Neuronal stem cell (in vitro differentiated cells): ENCODE results near the gene ORM2.

Source experiments
- DNase-seq: peaks from one replicate; pipeline ENCODE4 v3.0.0-alpha.2; 2013; ENCODE audit warnings: low spot score
- H2AFZ ChIP-seq: one replicate; pipeline ENCODE4 v1.6.1; 2013; ENCODE audit warnings: mild to moderate bottlenecking, low read length, inconsistent platforms
- H2AK5ac ChIP-seq: 2 replicates; pipeline ENCODE4 v1.6.1; 2013; ENCODE audit warnings: low read depth, mild to moderate bottlenecking, inconsistent platforms, low read length, moderate library complexity, mixed read lengths
- H2BK120ac ChIP-seq: 2 replicates; pipeline ENCODE4 v1.6.1; 2013; ENCODE audit warnings: low read depth, mild to moderate bottlenecking, inconsistent platforms, low read length, moderate library complexity, mixed read lengths
- H2BK12ac ChIP-seq: one replicate; pipeline ENCODE4 v1.6.1; 2013; ENCODE audit warnings: low read length, inconsistent platforms
- H2BK15ac ChIP-seq: 2 replicates; pipeline ENCODE4 v1.6.1; 2013; ENCODE audit warnings: mild to moderate bottlenecking, low read length, inconsistent platforms, mixed read lengths
- H2BK5ac ChIP-seq: one replicate; pipeline ENCODE4 v1.6.1; 2013; ENCODE audit warnings: inconsistent platforms, mild to moderate bottlenecking, low read length, moderate library complexity
- H3K14ac ChIP-seq: one replicate; pipeline ENCODE4 v1.6.1; 2013; ENCODE audit warnings: low read length, inconsistent platforms
- H3K18ac ChIP-seq: 2 replicates; pipeline ENCODE4 v1.6.1; 2013; ENCODE audit warnings: low read length, inconsistent platforms
- H3K23ac ChIP-seq: 2 replicates; pipeline ENCODE4 v1.6.1; 2013; ENCODE audit warnings: low read depth, mild to moderate bottlenecking, mixed read lengths, low read length, inconsistent platforms; ENCODE audit not compliant: poor library complexity
- H3K27ac ChIP-seq: replicated peaks from 3 replicates; pipeline ENCODE4 v1.5.1; 2013; ENCODE audit warnings: low read length, inconsistent platforms
- H3K27me3 ChIP-seq, 3 experiments: 2 replicates each; pipeline ENCODE4 v1.6.1; 2013; ENCODE audit warnings: low read length in 3 of 3, mild to moderate bottlenecking in 2 of 3, inconsistent platforms in 1 of 3, low read depth in 1 of 3, mixed read lengths in 1 of 3, moderate library complexity in 1 of 3; ENCODE audit not compliant: control insufficient read depth in 3 of 3, insufficient read depth in 3 of 3
- H3K36me3 ChIP-seq, 2 donors: replicated peaks in 1 of 2; 2 replicates each; pipeline ENCODE4 v1.6.1; 2013; ENCODE audit warnings: low read length in 2 of 2; ENCODE audit not compliant: control insufficient read depth in 2 of 2, insufficient read depth in 2 of 2
- H3K4ac ChIP-seq: 2 replicates; pipeline ENCODE4 v1.6.1; 2013; ENCODE audit warnings: inconsistent platforms, mild to moderate bottlenecking, low read length, moderate library complexity
- H3K4me1 ChIP-seq, 2 donors: 1 replicate in 1 of 2; 2 replicates in 1 of 2; pipeline ENCODE4 v1.6.1; 2013; ENCODE audit warnings: low read length in 2 of 2, low read depth in 1 of 2; ENCODE audit not compliant: control insufficient read depth in 2 of 2, insufficient read depth in 1 of 2
- H3K4me2 ChIP-seq: one replicate; pipeline ENCODE4 v1.6.1; 2013; ENCODE audit warnings: mild to moderate bottlenecking, low read length, inconsistent platforms; ENCODE audit not compliant: insufficient read depth, poor library complexity, severe bottlenecking
- H3K4me3 ChIP-seq, 2 donors: 2 replicates each; pipeline ENCODE4 v1.5.1; 2013; ENCODE audit warnings: low read length in 2 of 2, mild to moderate bottlenecking in 2 of 2, inconsistent platforms in 1 of 2, moderate library complexity in 1 of 2
- H3K79me1 ChIP-seq: one replicate; pipeline ENCODE4 v1.6.1; 2013; ENCODE audit warnings: low read depth, mild to moderate bottlenecking, inconsistent platforms, low read length, moderate library complexity
- H3K9ac ChIP-seq: one replicate; pipeline ENCODE4 v1.6.1; 2013; ENCODE audit warnings: mild to moderate bottlenecking, low read depth, low read length, inconsistent platforms; ENCODE audit not compliant: poor library complexity
- H3K9me3 ChIP-seq, 2 donors: replicated peaks in 1 of 2; 2 replicates each; pipeline versions ENCODE3 to v1.6.1; 2013; ENCODE audit warnings: low read length in 2 of 2, mild to moderate bottlenecking in 2 of 2, inconsistent platforms in 1 of 2, low read depth in 1 of 2, mixed read lengths in 1 of 2, moderate library complexity in 1 of 2; ENCODE audit not compliant: control insufficient read depth in 2 of 2, insufficient read depth in 1 of 2
- H4K8ac ChIP-seq: one replicate; pipeline ENCODE4 v1.6.1; 2013; ENCODE audit warnings: low read depth, mild to moderate bottlenecking, inconsistent platforms, low read length, moderate library complexity
- H4K91ac ChIP-seq: one replicate; pipeline ENCODE4 v1.6.1; 2013; ENCODE audit warnings: low read length, low read depth, mild to moderate bottlenecking, inconsistent platforms; ENCODE audit not compliant: poor library complexity
- WGBS, 2 donors: extraction: QIAGEN DNeasy Blood & Tissue Kit; methylation state at CpG; one replicate each; pipeline ENCODE4 v1.1.7; 2013; ENCODE audit warnings: missing lambda C conversion rate in 2 of 2, mixed read lengths in 1 of 2; ENCODE audit not compliant: insufficient read length in 2 of 2, insufficient replicate concordance in 1 of 2; ENCODE audit errors: extremely low coverage in 2 of 2; 5-methylcytosine and 5-hydroxymethylcytosine counted together

Gene ORM2

DNA sequence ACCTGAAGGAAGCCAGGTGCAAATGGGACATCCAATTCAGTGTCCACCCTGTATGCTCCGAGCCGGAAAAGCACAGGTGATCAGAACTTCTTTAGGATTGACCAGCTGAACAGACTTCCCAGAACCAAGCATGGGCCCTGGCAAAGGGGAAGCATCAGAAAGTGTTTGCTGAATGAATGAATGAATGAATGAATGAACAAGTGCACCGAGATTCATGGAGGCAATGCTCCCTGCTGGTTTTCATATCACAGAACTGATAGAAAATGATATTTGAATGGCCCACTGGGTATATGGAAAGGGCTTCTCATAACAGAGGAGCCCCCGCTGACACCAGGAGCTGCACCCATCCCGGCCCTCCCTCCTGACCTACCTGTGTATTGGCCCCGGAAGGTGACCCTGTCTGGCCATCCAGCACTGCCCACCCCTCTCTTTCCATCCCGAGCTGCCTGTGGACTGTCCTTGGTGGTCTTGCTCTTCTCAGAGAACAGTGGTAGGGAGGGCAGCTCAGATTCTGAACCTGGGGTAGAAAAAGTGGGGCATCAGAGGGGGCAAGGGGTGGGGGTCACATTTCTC is 15.9 kb downstream of the ORM2 start:
- Histone ChIP-seq H2BK5ac (no peak overlapping the region), H3K36me3 (peaks cover 24 to 85% of the 10 kb centered on the region in 2 donors)

DNA sequence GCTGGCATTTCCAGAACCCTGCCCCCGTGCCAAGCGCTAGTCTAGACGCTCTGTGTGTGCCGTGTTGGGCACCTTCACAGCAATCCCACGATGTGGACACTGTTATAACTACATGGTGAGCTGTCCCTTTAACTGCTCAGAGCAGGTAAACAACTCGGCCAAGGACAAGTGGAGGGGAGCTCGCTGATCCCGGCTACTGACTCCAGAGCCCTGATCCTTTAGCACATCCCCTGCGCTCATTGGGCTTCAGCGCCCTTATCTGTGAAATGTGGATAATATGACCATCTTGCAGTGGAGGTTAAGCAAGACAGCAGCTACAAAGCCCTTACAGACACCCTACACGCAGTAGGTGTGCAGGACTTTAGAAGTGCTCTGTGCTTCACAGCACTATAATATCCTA is 16.5 kb downstream of the ORM2 start:
- DNase-seq, result no peak
- no CpG with 5 or more reads among the region's 11 CpGs for WGBS, 2 donors
- no peak overlapping the region for H3K4me2 ChIP-seq

More for the DNA sequence above, 15.9 kb downstream of the ORM2 start:
- DNase-seq, result no peak
- Histone ChIP-seq H3K4me1 (peaks cover 9 to 18% of the 10 kb centered on the region in 2 donors), H3K14ac (no peak overlapping the region), H2AK5ac (no peak overlapping the region), H3K4me2 (no peak overlapping the region), H3K79me1 (no peaks in the 10 kb centered on the region), H3K23ac (no peak overlapping the region), H4K91ac (no peak overlapping the region), H2AFZ (no peak overlapping the region), H3K4ac (no peak overlapping the region), H2BK120ac (no peak overlapping the region), H4K8ac (no peak overlapping the region), H3K9me3 (no peaks in the 10 kb centered on the region), H3K27ac (no peak overlapping the region), H3K18ac (no peak overlapping the region), H3K27me3 (no peaks in the 10 kb centered on the region), H2BK12ac (no peak overlapping the region), H3K9ac (no peak overlapping the region), H2BK15ac (no peak overlapping the region), H3K4me3 (no peak overlapping the region)
- no CpG with 5 or more reads among the region's 7 CpGs for WGBS, 2 donors

DNA sequence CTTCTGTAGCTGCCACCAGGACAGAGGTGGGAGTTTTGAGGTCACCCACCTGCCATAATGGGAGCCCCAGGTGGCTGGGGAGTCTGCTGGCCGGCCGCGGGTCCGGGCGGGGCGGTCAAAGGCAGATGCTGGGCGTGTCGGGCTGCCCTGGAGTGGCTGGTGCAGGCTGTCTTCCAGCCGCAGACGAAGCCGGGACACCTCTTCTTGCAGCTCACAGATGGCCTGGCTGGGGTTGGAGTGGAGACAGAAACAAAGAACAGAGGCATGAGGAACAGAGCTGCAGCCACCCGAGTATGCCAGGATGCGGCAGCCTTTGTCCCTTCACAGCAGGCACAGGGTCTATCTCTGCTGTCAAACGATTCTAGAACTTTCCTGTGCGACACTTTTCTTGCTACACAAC is 18.0 kb downstream of the ORM2 start:
- H3K23ac ChIP-seq, result no peak overlapping the region
- no peak overlapping the region for H3K4me3 ChIP-seq
- no peak overlapping the region for H2BK120ac ChIP-seq
- H2BK15ac ChIP-seq, result no peak overlapping the region
- H3K36me3 ChIP-seq, result peaks cover 21 to 82% of the 10 kb centered on the region in 2 donors
- H2BK12ac ChIP-seq, result no peak overlapping the region
- no peak overlapping the region for H2AK5ac ChIP-seq
- DNase-seq, result no peak
- no peak overlapping the region for H3K27ac ChIP-seq
- H2AFZ ChIP-seq, result no peak overlapping the region
- H2BK5ac ChIP-seq, result peak overlapping the region; percentile 7
- no peaks in the 10 kb centered on the region for H3K27me3 ChIP-seq
- H3K79me1 ChIP-seq, result no peaks in the 10 kb centered on the region
- no peak overlapping the region for H4K91ac ChIP-seq
- H3K9ac ChIP-seq, result no peak overlapping the region
- peak overlapping the region; percentile 22 for H3K18ac ChIP-seq
- no peak overlapping the region for H4K8ac ChIP-seq
- H3K4ac ChIP-seq, result no peak overlapping the region
- no peak overlapping the region for H3K14ac ChIP-seq
- no peak overlapping the region for H3K4me2 ChIP-seq
- peaks cover 9 to 18% of the 10 kb centered on the region in 2 donors for H3K4me1 ChIP-seq
- no peaks in the 10 kb centered on the region for H3K9me3 ChIP-seq
- no CpG with 5 or more reads among the region's 15 CpGs for WGBS, 2 donors

More for the DNA sequence above, 16.5 kb downstream of the ORM2 start:
- H4K8ac ChIP-seq, result no peak overlapping the region
- H2BK120ac ChIP-seq, result no peak overlapping the region
- no peak overlapping the region for H3K4me3 ChIP-seq
- no peak overlapping the region for H3K18ac ChIP-seq
- no peak overlapping the region for H3K23ac ChIP-seq
- no peak overlapping the region for H4K91ac ChIP-seq
- no peaks in the 10 kb centered on the region for H3K27me3 ChIP-seq
- H2BK5ac ChIP-seq, result no peak overlapping the region
- H2AFZ ChIP-seq, result no peak overlapping the region
- H2AK5ac ChIP-seq, result no peak overlapping the region
- H3K14ac ChIP-seq, result no peak overlapping the region
- no peak overlapping the region for H3K9ac ChIP-seq
- no peak overlapping the region for H3K27ac ChIP-seq
- no peaks in the 10 kb centered on the region for H3K79me1 ChIP-seq
- H3K36me3 ChIP-seq, result peaks cover 24 to 84% of the 10 kb centered on the region in 2 donors
- H2BK15ac ChIP-seq, result no peak overlapping the region
- no peak overlapping the region for H3K4ac ChIP-seq
- no peaks in the 10 kb centered on the region for H3K9me3 ChIP-seq
- peaks cover 9 to 18% of the 10 kb centered on the region in 2 donors for H3K4me1 ChIP-seq
- H2BK12ac ChIP-seq, result no peak overlapping the region

DNA sequence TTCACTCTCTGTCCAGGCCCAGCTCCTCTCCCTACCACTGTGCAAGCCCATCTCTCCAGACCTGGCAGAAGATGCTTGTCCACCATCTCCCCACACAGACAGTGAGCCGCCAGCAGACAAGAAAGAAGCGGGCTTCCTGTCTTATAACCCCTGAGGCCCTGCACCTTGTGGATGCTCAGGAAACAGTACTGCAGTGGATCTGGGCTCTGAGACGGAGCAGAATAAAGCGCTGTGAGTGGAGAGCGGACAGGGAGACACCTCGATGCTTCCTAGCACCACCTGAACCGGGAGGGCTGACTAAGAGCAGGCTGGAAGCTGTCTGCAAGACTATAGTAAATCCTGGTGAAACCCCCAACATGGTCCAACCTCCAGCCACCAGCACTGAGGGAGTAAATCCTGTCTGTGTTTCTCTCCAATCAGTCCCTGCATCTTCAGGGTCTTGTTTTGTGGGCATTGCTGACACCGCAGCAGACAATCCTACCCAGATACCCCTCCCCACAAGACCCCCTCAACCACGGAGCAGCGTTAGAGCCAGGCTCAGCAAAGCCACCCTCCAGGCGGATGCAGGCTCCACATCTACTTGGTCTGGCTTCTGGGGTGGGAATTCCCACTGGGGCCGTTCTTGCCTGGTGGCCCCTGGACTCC is 18.7 kb downstream of the ORM2 start:
- Histone ChIP-seq H3K14ac (no peak overlapping the region), H2BK5ac (no peak overlapping the region), H3K79me1 (no peaks in the 10 kb centered on the region), H3K4me3 (no peak overlapping the region), H3K18ac (peak overlapping the region; percentile 42), H3K27me3 (no peaks in the 10 kb centered on the region), H3K9ac (no peak overlapping the region), H3K27ac (peak overlapping the region; percentile 9), H3K36me3 (peaks cover 18 to 75% of the 10 kb centered on the region in 2 donors), H4K91ac (no peak overlapping the region), H3K4me1 (peaks cover 9 to 18% of the 10 kb centered on the region in 2 donors), H2BK12ac (no peak overlapping the region), H2BK120ac (no peak overlapping the region), H3K23ac (no peak overlapping the region), H3K4me2 (no peak overlapping the region), H3K9me3 (no peaks in the 10 kb centered on the region), H3K4ac (no peak overlapping the region), H4K8ac (no peak overlapping the region), H2AK5ac (no peak overlapping the region), H2BK15ac (no peak overlapping the region), H2AFZ (peak overlapping the region; percentile 30)
- DNase-seq, result no peak
- whole genome bisulfite sequencing, 2 donors, result no CpG with 5 or more reads among the region's 12 CpGs
